Fibroblast of mammary gland (primary cell): Measurements from ENCODE around the gene SLC12A6.

ENCODE experiments used
- DNase-seq: peaks from one replicate; pipeline ENCODE4 v3.0.0-alpha.2; 2010; ENCODE audit warnings: low read depth
- H3K4me3 ChIP-seq: 2 replicates; pipeline ENCODE4 v1.5.1; 2011; ENCODE audit warnings: low read depth, mild to moderate bottlenecking, low read length, moderate library complexity; ENCODE audit not compliant: control insufficient read depth
- TF ChIP-seq, protein P1 (sequence below): conservative IDR thresholded peaks from 2 replicates; pipeline ENCODE4 v1.5.1; 2011; ENCODE audit warnings: low read depth, low read length, inconsistent platforms; ENCODE audit not compliant: control insufficient read depth, insufficient read depth

Gene SLC12A6

DNA sequence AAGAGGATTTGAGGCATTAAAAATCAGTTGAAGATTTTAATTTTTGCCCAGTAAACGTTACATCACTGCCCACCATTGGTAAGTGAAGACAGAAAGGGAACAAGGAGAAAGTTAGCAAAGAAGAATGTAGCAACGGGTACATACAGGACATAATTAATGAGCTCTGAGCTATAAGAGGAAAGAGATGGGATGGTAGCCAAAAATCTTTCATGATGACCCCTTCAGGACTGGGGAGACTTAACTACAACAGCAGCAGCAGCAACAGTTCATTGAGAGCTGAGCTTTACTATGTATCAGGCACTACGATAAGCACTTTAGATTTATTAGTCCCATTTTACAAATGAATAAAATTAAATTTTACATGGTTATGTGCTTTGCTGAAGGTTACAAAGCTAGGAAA, 94.4 kb downstream of the SLC12A6 start:
- TF ChIP-seq, protein P1, sequence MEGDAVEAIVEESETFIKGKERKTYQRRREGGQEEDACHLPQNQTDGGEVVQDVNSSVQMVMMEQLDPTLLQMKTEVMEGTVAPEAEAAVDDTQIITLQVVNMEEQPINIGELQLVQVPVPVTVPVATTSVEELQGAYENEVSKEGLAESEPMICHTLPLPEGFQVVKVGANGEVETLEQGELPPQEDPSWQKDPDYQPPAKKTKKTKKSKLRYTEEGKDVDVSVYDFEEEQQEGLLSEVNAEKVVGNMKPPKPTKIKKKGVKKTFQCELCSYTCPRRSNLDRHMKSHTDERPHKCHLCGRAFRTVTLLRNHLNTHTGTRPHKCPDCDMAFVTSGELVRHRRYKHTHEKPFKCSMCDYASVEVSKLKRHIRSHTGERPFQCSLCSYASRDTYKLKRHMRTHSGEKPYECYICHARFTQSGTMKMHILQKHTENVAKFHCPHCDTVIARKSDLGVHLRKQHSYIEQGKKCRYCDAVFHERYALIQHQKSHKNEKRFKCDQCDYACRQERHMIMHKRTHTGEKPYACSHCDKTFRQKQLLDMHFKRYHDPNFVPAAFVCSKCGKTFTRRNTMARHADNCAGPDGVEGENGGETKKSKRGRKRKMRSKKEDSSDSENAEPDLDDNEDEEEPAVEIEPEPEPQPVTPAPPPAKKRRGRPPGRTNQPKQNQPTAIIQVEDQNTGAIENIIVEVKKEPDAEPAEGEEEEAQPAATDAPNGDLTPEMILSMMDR: no peak
- H3K4me3 ChIP-seq: no peak overlapping the region
- no peak for DNase-seq

DNA sequence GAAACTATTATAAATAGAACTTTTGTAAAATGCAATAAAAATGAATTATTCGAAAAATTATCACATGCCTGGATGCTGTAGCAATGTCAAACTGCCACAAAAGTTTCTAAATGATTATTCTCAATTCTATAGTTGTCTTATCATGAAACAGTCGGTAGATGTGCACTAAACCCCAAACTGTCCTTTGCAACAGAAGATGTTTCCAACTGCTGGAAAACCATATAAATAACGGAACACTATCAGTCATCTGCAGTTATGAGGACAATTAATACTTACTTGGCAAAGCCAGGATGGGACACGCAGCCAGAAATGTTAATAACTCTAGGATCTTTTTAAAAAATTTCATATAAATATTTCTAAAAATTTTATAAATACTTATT, 95.3 kb downstream of the SLC12A6 start:
- H3K4me3 ChIP-seq: no peak overlapping the region
- no peak for DNase-seq
- TF ChIP-seq, protein P1: no peak

DNA sequence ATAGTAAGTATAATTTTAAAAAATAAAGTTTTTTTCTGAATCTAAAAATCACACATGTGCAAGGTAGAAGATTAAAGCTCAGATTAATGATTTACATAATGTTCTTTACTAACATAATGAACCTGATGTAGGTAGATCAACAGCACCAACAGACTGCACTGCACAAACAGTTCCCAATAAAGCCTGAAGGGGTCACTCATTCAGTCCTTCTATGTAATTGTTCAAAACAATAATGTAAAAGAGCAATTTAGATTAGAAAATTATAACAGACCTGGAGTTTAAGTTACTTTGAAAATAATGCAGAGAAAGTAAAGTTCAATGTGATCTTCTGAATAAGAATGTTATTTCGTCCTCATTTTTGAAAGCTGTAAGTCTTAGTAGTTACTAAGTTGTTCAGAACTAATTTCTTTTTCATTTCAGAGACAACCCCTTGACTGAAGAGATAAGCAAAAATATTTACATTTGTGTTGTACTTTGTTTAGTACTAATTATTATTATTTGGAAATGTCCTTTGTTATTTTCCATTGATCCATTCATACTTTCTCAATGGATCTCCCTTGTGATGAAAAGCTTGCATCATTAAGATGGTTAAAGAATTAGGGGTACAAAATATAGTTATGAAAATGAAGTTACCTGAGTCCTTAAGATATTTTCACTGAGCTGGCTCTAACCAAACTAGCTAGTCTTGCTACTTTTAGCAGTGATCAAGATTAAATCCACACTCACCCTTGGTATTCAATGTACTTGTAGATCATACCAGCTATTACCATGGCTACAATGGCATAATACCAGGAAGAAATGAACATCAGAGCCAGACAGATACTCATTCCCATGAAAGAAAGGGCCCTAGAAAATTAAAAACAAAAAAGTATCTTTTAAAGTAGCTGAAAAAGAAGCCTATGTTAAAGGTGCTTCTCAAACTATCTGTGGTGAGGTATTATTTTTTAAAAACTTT, 95.9 kb downstream of the SLC12A6 start:
- TF ChIP-seq, protein P1: peak; percentile 76
- H3K4me3 ChIP-seq: no peak overlapping the region
- peak; percentile 64 for DNase-seq

DNA sequence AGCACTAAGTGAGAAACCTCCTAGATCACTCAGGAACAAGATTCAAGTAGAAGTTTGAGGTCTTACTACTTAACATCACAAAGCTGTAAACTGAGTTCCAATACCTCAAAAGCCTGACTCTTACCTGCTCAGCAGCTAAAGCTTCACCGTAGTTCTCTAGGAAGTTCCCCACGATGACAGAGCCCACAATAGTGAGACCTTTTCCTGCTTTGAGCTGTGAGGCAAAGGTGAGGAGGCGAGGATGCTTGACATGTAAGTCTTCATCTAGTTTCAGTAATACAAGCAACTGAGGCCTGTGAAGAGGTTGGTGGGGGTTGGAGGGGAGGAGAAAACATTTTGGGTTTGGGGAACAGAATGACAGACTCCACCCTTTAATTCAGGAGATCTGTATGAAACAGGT, 97.0 kb downstream of the SLC12A6 start:
- H3K4me3 ChIP-seq: no peak overlapping the region
- no peak for DNase-seq
- TF ChIP-seq, protein P1: no peak

DNA sequence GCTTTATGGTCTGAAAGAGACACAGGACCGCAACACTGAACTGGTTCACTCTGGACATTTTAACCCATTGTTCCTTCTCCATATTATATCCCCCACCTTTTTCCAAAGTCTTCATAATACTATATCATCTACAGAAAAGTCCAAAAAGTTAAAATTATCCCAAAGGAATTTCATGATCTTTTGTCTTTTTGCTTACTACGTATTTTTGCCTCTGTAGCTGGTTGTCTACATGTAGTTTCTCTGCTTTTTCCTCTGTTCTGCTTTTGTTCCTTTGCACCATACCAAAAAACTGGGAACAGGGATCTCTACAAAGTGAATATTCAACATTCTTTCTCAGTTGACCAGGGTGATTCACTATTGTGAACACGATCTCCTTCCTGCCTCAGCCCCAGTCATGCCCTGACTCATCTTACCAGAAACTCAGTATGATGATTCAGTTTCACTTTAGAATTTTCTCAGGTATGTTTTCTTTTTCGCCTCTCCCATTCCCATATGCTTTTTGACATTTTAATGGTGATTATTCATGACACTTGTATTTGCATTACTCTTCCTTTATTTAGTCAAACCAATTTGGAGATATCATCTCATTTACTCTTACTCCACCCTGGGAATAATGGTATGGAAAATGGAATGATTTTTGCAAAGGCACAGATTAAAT, 98.3 kb downstream of the SLC12A6 start:
- DNase-seq: peak; percentile 91
- no peak overlapping the region for H3K4me3 ChIP-seq
- TF ChIP-seq, protein P1: no peak

DNA sequence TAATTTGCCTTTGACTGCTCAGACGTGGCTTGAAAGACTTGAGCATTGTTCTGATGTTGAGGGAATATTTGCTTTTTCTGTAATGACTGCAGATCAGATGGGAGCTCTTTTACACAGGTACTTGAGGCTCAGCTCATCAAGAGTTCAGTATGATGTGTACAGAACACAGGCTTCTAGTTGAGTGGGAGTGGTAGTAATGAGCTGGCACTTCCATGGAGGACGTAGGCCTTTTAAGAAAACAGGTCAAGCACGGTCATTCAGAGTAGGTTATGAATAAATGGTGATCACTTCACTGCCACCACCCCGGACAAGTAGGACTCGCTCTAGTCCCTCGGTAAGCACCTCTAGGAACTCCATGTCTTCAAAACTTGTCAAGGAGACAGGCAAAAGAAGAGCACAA, 104.0 kb downstream of the SLC12A6 start:
- no peak for DNase-seq
- TF ChIP-seq, protein P1: no peak
- no peak overlapping the region for H3K4me3 ChIP-seq
